Endothelial cell of umbilical vein (primary cell): ENCODE data around the gene GPAT2.

ENCODE experiments used
- EZH2 ChIP-seq: IDR thresholded peaks from 2 replicates; pipeline ENCODE4 v1.6.1; 2012; ENCODE audit warnings: borderline replicate concordance, low read depth, mild to moderate bottlenecking, moderate library complexity, low read length, inconsistent platforms; ENCODE audit not compliant: severe bottlenecking
- FOS ChIP-seq: IDR thresholded peaks from 2 replicates; pipeline ENCODE4 v1.6.1; 2011; ENCODE audit warnings: mild to moderate bottlenecking, low read length, moderate library complexity, borderline replicate concordance; ENCODE audit not compliant: insufficient read depth
- JUN ChIP-seq: IDR thresholded peaks from 2 replicates; pipeline ENCODE4 v1.6.1; 2011; ENCODE audit warnings: borderline replicate concordance, low read depth; ENCODE audit not compliant: insufficient read length, insufficient read depth
- MYC ChIP-seq: IDR thresholded peaks from one replicate; pipeline ENCODE4 v1.6.1; 2011; ENCODE audit warnings: mild to moderate bottlenecking, low read depth, low read length
- POLR2A ChIP-seq: IDR thresholded peaks from 2 replicates; pipeline ENCODE4 v1.6.1; 2012; ENCODE audit warnings: low read depth, mild to moderate bottlenecking, control low read depth, low read length
- POLR2AphosphoS5 ChIP-seq: IDR thresholded peaks from 2 replicates; pipeline ENCODE4 v1.6.1; 2012; ENCODE audit warnings: low read depth, mild to moderate bottlenecking, control low read depth, low read length, moderate library complexity; ENCODE audit not compliant: insufficient read depth
- TF ChIP-seq, protein P1 (sequence below), 2 donors: IDR thresholded peaks; 1 replicate in 1 of 2; 2 replicates in 1 of 2; pipeline ENCODE4 v1.5.1; 2011; ENCODE audit warnings: low read length in 2 of 2, mild to moderate bottlenecking in 2 of 2, moderate library complexity in 2 of 2, control low read depth in 1 of 2, inconsistent platforms in 1 of 2, low read depth in 1 of 2; ENCODE audit not compliant: insufficient read depth in 1 of 2; ENCODE audit errors: extremely low read depth in 1 of 2
- TF ChIP-seq, protein P2 (sequence below): IDR thresholded peaks from 2 replicates; pipeline ENCODE4 v1.6.1; 2011; ENCODE audit not compliant: insufficient read depth, insufficient read length

DNA sequence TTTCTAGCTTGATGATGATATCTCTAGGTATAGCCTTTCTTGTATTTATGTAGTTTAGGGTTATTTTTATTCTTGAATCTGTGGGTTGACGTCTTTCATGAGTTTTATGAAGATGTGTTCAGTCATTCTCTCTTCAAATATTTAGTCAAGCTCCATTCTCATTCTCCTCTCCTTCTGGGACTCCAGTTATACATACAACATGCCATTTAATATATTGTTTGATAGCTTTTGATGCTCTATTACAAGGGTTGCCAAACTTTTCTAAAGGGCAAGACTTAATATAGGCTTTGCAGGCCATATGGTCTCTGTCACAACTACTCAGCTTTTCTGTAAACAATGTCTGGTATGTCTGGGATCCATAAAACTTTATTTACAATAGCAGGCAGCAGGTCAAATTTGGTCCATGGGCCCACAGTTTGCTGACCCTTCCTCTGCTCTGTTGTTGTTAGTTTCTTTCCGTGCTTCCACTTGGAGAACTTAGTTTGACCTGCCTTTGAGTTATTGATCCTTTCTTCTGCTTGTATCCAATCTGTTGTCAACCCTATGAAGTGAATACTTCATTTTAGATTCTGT lies 40.6 kb upstream of the GPAT2 start:
- TF ChIP-seq EZH2, result no peak
- TF ChIP-seq, protein P1, sequence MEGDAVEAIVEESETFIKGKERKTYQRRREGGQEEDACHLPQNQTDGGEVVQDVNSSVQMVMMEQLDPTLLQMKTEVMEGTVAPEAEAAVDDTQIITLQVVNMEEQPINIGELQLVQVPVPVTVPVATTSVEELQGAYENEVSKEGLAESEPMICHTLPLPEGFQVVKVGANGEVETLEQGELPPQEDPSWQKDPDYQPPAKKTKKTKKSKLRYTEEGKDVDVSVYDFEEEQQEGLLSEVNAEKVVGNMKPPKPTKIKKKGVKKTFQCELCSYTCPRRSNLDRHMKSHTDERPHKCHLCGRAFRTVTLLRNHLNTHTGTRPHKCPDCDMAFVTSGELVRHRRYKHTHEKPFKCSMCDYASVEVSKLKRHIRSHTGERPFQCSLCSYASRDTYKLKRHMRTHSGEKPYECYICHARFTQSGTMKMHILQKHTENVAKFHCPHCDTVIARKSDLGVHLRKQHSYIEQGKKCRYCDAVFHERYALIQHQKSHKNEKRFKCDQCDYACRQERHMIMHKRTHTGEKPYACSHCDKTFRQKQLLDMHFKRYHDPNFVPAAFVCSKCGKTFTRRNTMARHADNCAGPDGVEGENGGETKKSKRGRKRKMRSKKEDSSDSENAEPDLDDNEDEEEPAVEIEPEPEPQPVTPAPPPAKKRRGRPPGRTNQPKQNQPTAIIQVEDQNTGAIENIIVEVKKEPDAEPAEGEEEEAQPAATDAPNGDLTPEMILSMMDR (IDR thresholded peaks at IDR 0.05; ENCODE audit: extremely low read depth in 1 of 2, insufficient read depth in 1 of 2, low read depth in 1 of 2, low read length in 2 of 2), result no peak
- no peak for TF ChIP-seq POLR2AphosphoS5
- TF ChIP-seq, protein P2, sequence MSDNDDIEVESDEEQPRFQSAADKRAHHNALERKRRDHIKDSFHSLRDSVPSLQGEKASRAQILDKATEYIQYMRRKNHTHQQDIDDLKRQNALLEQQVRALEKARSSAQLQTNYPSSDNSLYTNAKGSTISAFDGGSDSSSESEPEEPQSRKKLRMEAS, result no peak
- no peak for TF ChIP-seq MYC
- no peak for TF ChIP-seq POLR2A
- no peak for TF ChIP-seq FOS
- TF ChIP-seq JUN, result no peak
